ENCODE results near the gene C19orf44.
"Not testable (repeated sequence)": the region's sequence is repeated elsewhere in the genome, so short reads cannot be mapped to it uniquely, and the experiment has no call there.

DNA sequence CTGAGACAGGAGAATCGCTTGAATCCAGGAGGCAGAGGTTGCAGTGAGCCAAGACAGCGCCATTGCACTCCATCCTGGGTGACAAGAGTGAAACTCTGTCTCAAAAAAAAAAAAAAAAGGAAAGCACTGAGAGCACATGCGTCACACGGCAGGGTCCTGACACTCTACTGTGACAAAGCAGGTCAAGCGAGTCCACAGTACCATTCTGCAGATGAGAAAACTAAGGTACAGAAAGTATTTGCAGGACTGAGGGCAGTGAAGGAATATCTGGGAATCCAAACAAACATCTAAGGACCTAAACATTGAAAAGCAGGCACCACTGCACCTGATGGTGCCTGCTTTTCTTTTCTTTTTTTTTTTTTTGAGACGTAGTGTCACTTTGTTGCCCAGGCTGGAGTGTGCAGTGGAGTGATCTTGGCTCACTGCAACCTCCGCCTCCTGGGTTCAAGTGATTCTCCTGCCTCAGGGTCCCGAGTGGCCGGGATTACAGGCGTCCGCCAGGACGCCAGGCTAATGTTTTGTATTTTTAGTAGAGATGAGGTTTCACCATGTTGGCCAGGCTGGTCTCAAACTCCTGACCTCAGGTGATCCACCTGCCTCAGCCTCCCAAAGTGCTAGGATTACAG is 29.3 kb upstream of the C19orf44 start:
- TF ChIP-seq, protein P1, sequence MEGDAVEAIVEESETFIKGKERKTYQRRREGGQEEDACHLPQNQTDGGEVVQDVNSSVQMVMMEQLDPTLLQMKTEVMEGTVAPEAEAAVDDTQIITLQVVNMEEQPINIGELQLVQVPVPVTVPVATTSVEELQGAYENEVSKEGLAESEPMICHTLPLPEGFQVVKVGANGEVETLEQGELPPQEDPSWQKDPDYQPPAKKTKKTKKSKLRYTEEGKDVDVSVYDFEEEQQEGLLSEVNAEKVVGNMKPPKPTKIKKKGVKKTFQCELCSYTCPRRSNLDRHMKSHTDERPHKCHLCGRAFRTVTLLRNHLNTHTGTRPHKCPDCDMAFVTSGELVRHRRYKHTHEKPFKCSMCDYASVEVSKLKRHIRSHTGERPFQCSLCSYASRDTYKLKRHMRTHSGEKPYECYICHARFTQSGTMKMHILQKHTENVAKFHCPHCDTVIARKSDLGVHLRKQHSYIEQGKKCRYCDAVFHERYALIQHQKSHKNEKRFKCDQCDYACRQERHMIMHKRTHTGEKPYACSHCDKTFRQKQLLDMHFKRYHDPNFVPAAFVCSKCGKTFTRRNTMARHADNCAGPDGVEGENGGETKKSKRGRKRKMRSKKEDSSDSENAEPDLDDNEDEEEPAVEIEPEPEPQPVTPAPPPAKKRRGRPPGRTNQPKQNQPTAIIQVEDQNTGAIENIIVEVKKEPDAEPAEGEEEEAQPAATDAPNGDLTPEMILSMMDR (IDR thresholded peaks at IDR 0.05; ENCODE audit: borderline replicate concordance, extremely low read depth, low read length, poor library complexity, severe bottlenecking) = not testable (repeated sequence)
- not testable (repeated sequence) for TF ChIP-seq EZH2 (IDR thresholded peaks at IDR 0.05; ENCODE audit: borderline replicate concordance, low read depth, low read length, severe bottlenecking)

Measured in DND-41 (cell line).